Measurements from ENCODE around the gene TEX47. TPM values are rescaled to one million over a fixed set of nuclear protein-coding genes. Genes with fewer than 3 reads are reported as not detected.

TEX47 gene
- total RNA-seq, 1 donor from 2014 or later: not detected

- Histone ChIP-seq H3K27ac (replicated peaks) (no peak overlapping the region), H3K4me1 (no peaks in the 10 kb centered on the region), H3K4me3 (no peak overlapping the region), H3K9me3 (replicated peaks) (no peaks in the 10 kb centered on the region), H3K36me3 (no peaks in the 10 kb centered on the region), H3K27me3 (ENCODE audit: low read depth) (no peaks in the 10 kb centered on the region)
- peak; percentile 57 for TF ChIP-seq CTCF (IDR thresholded peaks at IDR 0.05; ENCODE audit: borderline replicate concordance)
- intact Hi-C loops (cut with micrococcal nuclease): no loop called here
- no peak for DNase-seq
Measured at GRCh38 chr7:88789480-88790064, 6.0 kb downstream of the TEX47 start.

GRCh38 chr7:88787777-88788176, 7.8 kb downstream of the TEX47 start:
- no peaks in the 10 kb centered on the region for H3K9me3 ChIP-seq (replicated peaks)
- no peak overlapping the region for H3K27ac ChIP-seq (replicated peaks)
- no peak for TF ChIP-seq CTCF (IDR thresholded peaks at IDR 0.05; ENCODE audit: borderline replicate concordance)
- intact Hi-C loops (cut with micrococcal nuclease): no loop called here
- H3K36me3 ChIP-seq: no peaks in the 10 kb centered on the region
- H3K4me1 ChIP-seq: no peaks in the 10 kb centered on the region
- no peaks in the 10 kb centered on the region for H3K27me3 ChIP-seq (ENCODE audit: low read depth)
- no peak for DNase-seq
- no peak overlapping the region for H3K4me3 ChIP-seq

GRCh38 chr7:88775838-88776237, 19.7 kb downstream of the TEX47 start:
- no peak for TF ChIP-seq CTCF (IDR thresholded peaks at IDR 0.05; ENCODE audit: borderline replicate concordance)
- H3K27ac ChIP-seq (replicated peaks): no peak overlapping the region
- no peaks in the 10 kb centered on the region for H3K36me3 ChIP-seq
- intact Hi-C loops (cut with micrococcal nuclease): no loop called here
- no peak for DNase-seq
- H3K4me1 ChIP-seq: no peaks in the 10 kb centered on the region
- H3K4me3 ChIP-seq: no peak overlapping the region
- no peaks in the 10 kb centered on the region for H3K9me3 ChIP-seq (replicated peaks)
- H3K27me3 ChIP-seq (ENCODE audit: low read depth): no peaks in the 10 kb centered on the region

- no peak for TF ChIP-seq CTCF (IDR thresholded peaks at IDR 0.05; ENCODE audit: borderline replicate concordance)
- Histone ChIP-seq H3K4me3 (no peak overlapping the region), H3K36me3 (no peaks in the 10 kb centered on the region), H3K27me3 (ENCODE audit: low read depth) (no peaks in the 10 kb centered on the region), H3K4me1 (no peaks in the 10 kb centered on the region), H3K9me3 (replicated peaks) (no peaks in the 10 kb centered on the region), H3K27ac (replicated peaks) (no peak overlapping the region)
- intact Hi-C loops (cut with micrococcal nuclease): no loop called here
- no peak for DNase-seq
Measured at GRCh38 chr7:88772776-88773175, 22.8 kb downstream of the TEX47 start.

- no peaks in the 10 kb centered on the region for H3K27me3 ChIP-seq (ENCODE audit: low read depth)
- no peak for DNase-seq
- TF ChIP-seq CTCF (IDR thresholded peaks at IDR 0.05; ENCODE audit: borderline replicate concordance): no peak
- H3K36me3 ChIP-seq: no peaks in the 10 kb centered on the region
- H3K4me1 ChIP-seq: no peaks in the 10 kb centered on the region
- intact Hi-C loops (cut with micrococcal nuclease): no loop called here
- H3K9me3 ChIP-seq (replicated peaks): no peaks in the 10 kb centered on the region
- no peak overlapping the region for H3K4me3 ChIP-seq
- no peak overlapping the region for H3K27ac ChIP-seq (replicated peaks)
Measured at GRCh38 chr7:88771417-88771816, 24.1 kb downstream of the TEX47 start.

Data from left ventricle myocardium inferior (tissue), 1 donor.